Ectodermal cell (in vitro differentiated cells): ENCODE measurements around the gene OR2A12.

Experiments
- H3K27ac ChIP-seq: 2 replicates; pipeline ENCODE4 v1.7.0; 2013; ENCODE audit warnings: mild to moderate bottlenecking, low read depth, low read length; ENCODE audit not compliant: insufficient read depth, poor library complexity, severe bottlenecking
- H3K27me3 ChIP-seq: 2 replicates; pipeline ENCODE4 v1.7.0; 2013; ENCODE audit warnings: mild to moderate bottlenecking, low read length; ENCODE audit not compliant: insufficient read depth, control insufficient read depth, poor library complexity, severe bottlenecking
- H3K36me3 ChIP-seq: one replicate; pipeline ENCODE4 v1.7.0; 2013; ENCODE audit warnings: low read length; ENCODE audit not compliant: control insufficient read depth, insufficient read depth
- H3K4me1 ChIP-seq: one replicate; pipeline ENCODE4 v1.7.0; 2013; ENCODE audit warnings: low read length; ENCODE audit not compliant: control insufficient read depth, insufficient read depth
- H3K4me3 ChIP-seq: 2 replicates; pipeline ENCODE4 v1.7.0; 2013; ENCODE audit warnings: low read depth, low read length, control low read depth; ENCODE audit not compliant: insufficient read depth
- H3K9me3 ChIP-seq: 2 replicates; pipeline ENCODE4 v1.7.0; 2013; ENCODE audit warnings: mild to moderate bottlenecking, low read length, moderate library complexity; ENCODE audit not compliant: control insufficient read depth
- WGBS, 2 experiments: methylation state at CpG; one replicate each; pipeline ENCODE4 v1.1.7; 2013; ENCODE audit warnings: missing lambda C conversion rate in 2 of 2; 5-methylcytosine and 5-hydroxymethylcytosine counted together

The OR2A12 gene

GRCh38 chr7:144069511-144069910 is 16.6 kb upstream of the OR2A12 start, which contains the start of gene OR2A25:
TSS of gene OR2A25 (plus strand) at chr7:144069811. CDS start at chr7:144074220, 4,409 bp downstream.
- Histone ChIP-seq H3K36me3 (no peaks in the 10 kb centered on the region), H3K4me3 (no peak within 1 kb of the TSS), H3K9me3 (no peaks in the 10 kb centered on the region), H3K4me1 (no peaks in the 10 kb centered on the region), H3K27ac (no peak within 1 kb of the TSS), H3K27me3 (no peaks in the 10 kb centered on the region)
- WGBS, 2 experiments, result 91 to 96% methylated on average over 1 of the region's 1 CpG

GRCh38 chr7:144069953-144070352 is 16.1 kb upstream of the OR2A12 start:
- no peaks in the 10 kb centered on the region for H3K4me1 ChIP-seq
- H3K4me3 ChIP-seq, result no peak overlapping the region
- no peak overlapping the region for H3K27ac ChIP-seq
- 84 to 89% methylated on average over 2 of the region's 2 CpGs for WGBS, 2 experiments
- no peaks in the 10 kb centered on the region for H3K9me3 ChIP-seq
- H3K36me3 ChIP-seq, result no peaks in the 10 kb centered on the region
- no peaks in the 10 kb centered on the region for H3K27me3 ChIP-seq

- Histone ChIP-seq H3K27me3 (no peaks in the 10 kb centered on the region), H3K4me1 (no peaks in the 10 kb centered on the region), H3K27ac (no peak overlapping the region), H3K36me3 (no peaks in the 10 kb centered on the region), H3K9me3 (no peaks in the 10 kb centered on the region), H3K4me3 (no peak overlapping the region)
- WGBS, 2 experiments, result 93 to 95% methylated on average over 8 of the region's 8 CpGs
Measured at GRCh38 chr7:144074374-144074773, 11.7 kb upstream of the OR2A12 start.

- Histone ChIP-seq H3K27me3 (no peaks in the 10 kb centered on the region), H3K36me3 (no peaks in the 10 kb centered on the region), H3K27ac (no peak overlapping the region), H3K4me3 (no peak overlapping the region), H3K9me3 (no peaks in the 10 kb centered on the region), H3K4me1 (no peaks in the 10 kb centered on the region)
- 70 to 75% methylated on average over 4 of the region's 4 CpGs for WGBS, 2 experiments
Measured at GRCh38 chr7:144086730-144087129, 652 bp downstream of the OR2A12 start.

DNA sequence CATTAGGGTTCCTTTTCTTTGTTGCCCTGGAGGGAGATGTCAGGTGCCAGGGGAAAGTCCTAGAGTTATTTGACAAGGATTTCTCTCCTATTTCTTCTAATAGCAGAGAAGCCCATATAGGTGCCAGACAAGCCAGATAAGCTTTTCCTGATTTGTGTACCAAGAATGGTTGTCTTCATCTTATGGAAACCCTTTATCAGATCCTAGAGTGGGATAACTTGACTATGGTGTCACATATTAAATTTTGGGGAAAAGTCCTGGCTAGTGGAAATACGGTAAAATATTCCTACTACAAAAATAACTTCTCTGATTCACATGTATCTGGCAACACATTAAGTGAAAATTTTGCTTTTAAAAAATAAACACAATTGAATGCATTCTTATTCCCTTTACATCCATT is 1.2 kb downstream of the OR2A12 start:
- Histone ChIP-seq H3K4me3 (no peak overlapping the region), H3K27ac (no peak overlapping the region), H3K27me3 (no peaks in the 10 kb centered on the region), H3K9me3 (no peaks in the 10 kb centered on the region), H3K4me1 (no peaks in the 10 kb centered on the region), H3K36me3 (no peaks in the 10 kb centered on the region)
- WGBS, 2 experiments, result 78% methylated on average over 1 of the region's 1 CpG; no CpG with 5 or more reads in 1 of the 2 experiments

GRCh38 chr7:144090667-144091066 is 4.6 kb downstream of the OR2A12 start:
- Histone ChIP-seq H3K9me3 (no peaks in the 10 kb centered on the region), H3K27ac (no peak overlapping the region), H3K4me1 (no peaks in the 10 kb centered on the region), H3K36me3 (no peaks in the 10 kb centered on the region), H3K4me3 (no peak overlapping the region), H3K27me3 (no peaks in the 10 kb centered on the region)
- WGBS, 2 experiments, result 89 to 98% methylated on average over 2 to 3 of the region's 3 CpGs

- H3K4me3 ChIP-seq, result no peak overlapping the region
- H3K36me3 ChIP-seq, result no peaks in the 10 kb centered on the region
- H3K4me1 ChIP-seq, result no peaks in the 10 kb centered on the region
- H3K27ac ChIP-seq, result no peak overlapping the region
- no peaks in the 10 kb centered on the region for H3K27me3 ChIP-seq
- H3K9me3 ChIP-seq, result no peaks in the 10 kb centered on the region
Measured at GRCh38 chr7:144098776-144099175, 12.7 kb downstream of the OR2A12 start.

GRCh38 chr7:144100607-144101006 is 14.5 kb downstream of the OR2A12 start:
- Histone ChIP-seq H3K27ac (no peak overlapping the region), H3K4me3 (no peak overlapping the region), H3K27me3 (no peaks in the 10 kb centered on the region), H3K4me1 (no peaks in the 10 kb centered on the region), H3K9me3 (no peaks in the 10 kb centered on the region), H3K36me3 (no peaks in the 10 kb centered on the region)
- WGBS, 2 experiments, result 83 to 93% methylated on average over 3 of the region's 3 CpGs

DNA sequence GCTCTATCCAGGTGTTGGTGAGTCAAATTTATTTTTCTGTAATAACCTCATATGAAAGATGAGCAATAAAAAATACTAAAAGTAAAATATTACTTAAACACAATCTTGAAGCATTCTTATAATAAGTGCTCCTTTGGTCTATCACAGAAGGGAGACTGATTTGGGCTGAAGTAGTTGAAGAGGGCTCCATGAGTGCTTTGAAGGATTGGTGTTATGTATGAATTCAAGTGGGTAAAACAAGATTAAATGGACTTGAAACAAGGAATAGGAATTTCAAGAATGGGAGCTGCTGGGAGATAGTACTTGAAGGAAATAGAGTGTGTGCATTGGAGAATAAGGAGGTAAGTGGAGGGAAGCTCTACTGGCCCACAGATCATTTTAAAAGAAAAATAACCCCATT is 16.0 kb downstream of the OR2A12 start:
- no peaks in the 10 kb centered on the region for H3K9me3 ChIP-seq
- no peaks in the 10 kb centered on the region for H3K4me1 ChIP-seq
- no peaks in the 10 kb centered on the region for H3K36me3 ChIP-seq
- H3K27ac ChIP-seq, result no peak overlapping the region
- H3K4me3 ChIP-seq, result no peak overlapping the region
- H3K27me3 ChIP-seq, result no peaks in the 10 kb centered on the region

- no peaks in the 10 kb centered on the region for H3K9me3 ChIP-seq
- no peaks in the 10 kb centered on the region for H3K4me1 ChIP-seq
- no peaks in the 10 kb centered on the region for H3K36me3 ChIP-seq
Measured at GRCh38 chr7:144105211-144105610, 19.1 kb downstream of the OR2A12 start.

DNA sequence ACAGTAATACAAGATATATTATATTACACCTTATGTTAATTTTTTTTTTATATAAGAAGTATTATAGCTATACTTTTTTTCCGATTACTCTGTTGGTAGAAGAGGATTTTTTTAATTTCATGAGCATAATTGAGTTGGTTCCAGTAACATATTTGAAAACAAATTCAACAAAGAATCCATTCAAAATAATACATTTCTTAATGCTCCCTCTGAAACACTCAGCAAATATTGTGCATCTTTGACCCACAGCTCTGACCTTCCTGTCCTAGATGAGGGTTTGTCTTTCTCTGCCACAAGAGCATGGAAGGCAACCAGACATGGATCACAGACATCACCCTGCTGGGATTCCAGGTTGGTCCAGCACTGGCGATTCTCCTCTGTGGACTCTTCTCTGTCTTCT is 23.2 kb downstream of the OR2A12 start, which contains the start of gene OR2A2:
OR2A2 (plus strand) TSS at position 301 of the 400 bp plus-strand sequence; CDS start at position 301, 0 bp downstream.
- WGBS, 2 experiments, result 90 to 100% methylated on average over 1 of the region's 2 CpGs
- H3K27me3 ChIP-seq, result no peaks in the 10 kb centered on the region

More at GRCh38 chr7:144105211-144105610, 19.1 kb downstream of the OR2A12 start:
- Histone ChIP-seq H3K27ac (no peak overlapping the region), H3K27me3 (no peaks in the 10 kb centered on the region), H3K4me3 (no peak overlapping the region)

More for the DNA sequence above, 23.2 kb downstream of the OR2A12 start, which contains the start of gene OR2A2:
- Histone ChIP-seq H3K4me3 (no peak within 1 kb of the TSS), H3K27ac (no peak within 1 kb of the TSS), H3K9me3 (no peaks in the 10 kb centered on the region), H3K36me3 (no peaks in the 10 kb centered on the region), H3K4me1 (no peaks in the 10 kb centered on the region)
